GM12864 (cell line): ENCODE results near the gene CCDC184.
"Not testable (repeated sequence)": the region's sequence is repeated elsewhere in the genome, so short reads cannot be mapped to it uniquely, and the experiment has no call there.

Experiments used
- DNase-seq: peaks from one replicate; pipeline ENCODE4 v3.0.0-alpha.2; 2011; ENCODE audit warnings: low read depth
- H3K4me3 ChIP-seq: 2 replicates; pipeline ENCODE4 v1.5.1; 2011; ENCODE audit warnings: mild to moderate bottlenecking, low read depth, low read length, control low read depth
- CTCF ChIP-seq: IDR thresholded peaks from 2 replicates; pipeline ENCODE4 v1.5.1; 2011; ENCODE audit warnings: low read depth, mild to moderate bottlenecking, moderate library complexity, low read length, control low read depth, inconsistent platforms; ENCODE audit errors: missing control alignments

Gene CCDC184

GRCh38 chr12:48221645-48222044, 38.2 kb downstream of the CCDC184 start:
- TF ChIP-seq CTCF, result no peak
- H3K4me3 ChIP-seq, result no peak overlapping the region
- DNase-seq, result no peak

GRCh38 chr12:48224533-48224932, 41.1 kb downstream of the CCDC184 start:
- not testable (repeated sequence) for H3K4me3 ChIP-seq, DNase-seq

- not testable (repeated sequence) for H3K4me3 ChIP-seq, DNase-seq
Measured at GRCh38 chr12:48231169-48231958, 47.9 kb downstream of the CCDC184 start.
